Measurements from ENCODE around the gene FANCI. TPM values are rescaled to one million over a fixed set of nuclear protein-coding genes. Genes with fewer than 3 reads are reported as not detected.
A peak's percentile ranks its signal among the peaks of the same experiment; 100 is the strongest.

Gene FANCI
- total RNA-seq (2021; ENCODE audit: unreplicated experiment) (112 TPM), Bru-seq, nascent RNA (percentile 82 among the genes with signal in this experiment), BruChase-seq, experiment 1, labeled RNA remaining after a 6-hour chase (percentile 84 among the genes with signal in this experiment), BruChase-seq, experiment 2, labeled RNA remaining after a 2-hour chase (percentile 84 among the genes with signal in this experiment)
- polyA plus RNA-seq (2012), result 43.2 and 55.4 TPM in 2 replicates
- long read RNA-seq, full-length matches to known transcripts, result 16 of 135 reads
- long read RNA-seq, partial matches to known transcripts, result 24 of 135 reads
- long read RNA-seq, other reads (novel, unspliced or antisense), result 95 of 135 reads

DNA sequence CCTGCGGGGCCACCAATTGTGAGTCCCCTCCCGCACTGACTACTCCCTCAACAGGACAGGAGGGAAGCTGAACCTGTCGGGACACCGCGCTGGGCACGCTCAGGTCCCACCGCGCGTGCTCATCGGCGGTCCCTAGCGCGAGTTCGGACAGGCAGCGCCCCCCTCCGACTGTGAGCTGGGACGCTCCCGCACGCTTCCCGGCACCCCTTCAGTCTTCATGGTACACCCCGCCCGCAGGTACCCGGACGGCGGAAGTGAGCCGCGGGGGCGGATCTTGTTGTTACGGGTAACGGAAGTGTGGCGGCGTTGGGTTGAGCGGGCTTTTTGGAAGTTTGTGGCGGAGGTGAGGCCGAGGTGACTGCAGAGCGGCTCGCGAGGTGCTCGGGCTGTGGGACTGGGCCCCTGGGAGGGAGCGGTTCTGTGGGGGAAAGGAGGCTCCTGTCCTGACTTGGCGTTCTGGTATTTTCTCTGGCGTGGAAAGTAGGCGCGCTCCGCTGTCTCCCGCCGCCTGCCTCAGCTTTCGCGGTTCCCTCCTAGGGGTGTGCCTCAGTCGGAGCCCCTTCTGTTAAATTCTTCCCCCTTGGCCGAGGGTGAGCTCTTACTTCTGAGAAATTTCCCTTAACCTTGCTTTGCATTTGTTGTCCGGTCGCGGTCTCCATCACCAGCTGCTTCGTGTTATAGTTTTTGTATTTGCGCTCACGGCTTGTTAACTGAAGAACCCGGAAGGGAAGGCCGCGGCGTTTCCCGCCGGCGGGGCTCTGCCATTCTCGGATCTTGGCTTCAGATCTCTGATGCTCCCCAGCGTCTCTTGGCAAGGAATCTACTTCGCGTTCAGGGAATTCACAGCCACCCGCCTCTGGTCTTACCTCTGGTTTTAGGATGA is at the start of gene FANCI:
Gene FANCI (plus strand): TSS at position 289 of the 883 bp plus-strand sequence. CDS start 3,669 bp downstream, outside the sequence.
- Histone ChIP-seq H3K79me2 (ENCODE audit: insufficient read depth, low read length) (peaks cover 51% of the 10 kb centered on the region), H3K4me2 (ENCODE audit: low read length) (peak within 1 kb of the TSS; percentile 78), H3K9ac (ENCODE audit: low read length) (peak within 1 kb of the TSS; percentile 79), H3K4me3 (replicated peaks in 1 of 2; ENCODE audit: low read depth in 1 of 2, low read length in 2 of 2) (peak within 1 kb of the TSS; percentile 76 to 78), H3K4me1 (ENCODE audit: control insufficient read depth in 1 of 2, insufficient read depth in 2 of 2, low read length in 2 of 2) (peaks cover 4 to 17% of the 10 kb centered on the region in 2 experiments; a peak in 3 of 4 replicates), H3K27ac (ENCODE audit: low read depth, low read length) (peak within 1 kb of the TSS; percentile 79), H3K36me3 (ENCODE audit: control insufficient read depth in 1 of 2, insufficient read depth in 2 of 2, low read length in 2 of 2) (peaks cover 11 to 17% of the 10 kb centered on the region in 2 experiments), H2AFZ (ENCODE audit: low read depth, low read length, poor library complexity, severe bottlenecking) (peak within 1 kb of the TSS; percentile 56), H4K20me1 (ENCODE audit: insufficient read depth) (peaks cover 9% of the 10 kb centered on the region; the same call in 1 of the 2 replicates), H3K9me2 (ENCODE audit: insufficient read depth) (no peaks in the 10 kb centered on the region), H3K9me3 (ENCODE audit: control insufficient read depth in 1 of 2, insufficient read depth in 1 of 2, low read depth in 1 of 2, low read length in 2 of 2) (peaks cover 0 to 4% of the 10 kb centered on the region in 2 experiments; a peak in 1 of 4 replicates), H3K27me3 (ENCODE audit: insufficient read depth, low read length) (no peaks in the 10 kb centered on the region)
- DNase-seq (ENCODE audit: low read depth, low spot score) (peak; percentile 89), ATAC-seq (peak; percentile 94)
- intact Hi-C loops (cut with micrococcal nuclease), result loop anchor here (1.0 to 2.0 kb wide), 2 partner anchors 37 to 91 kb away; no protein-coding TSS in a partner anchor
- POLR2A ChIA-PET, result interaction anchor here (0.9 to 1.1 kb wide), 2 partner anchors 9 to 37 kb away, joined by 3 to 6 read pairs; no protein-coding TSS in a partner anchor
- TSS peak; percentile 72 for BruUV-seq (replicated peaks)
- CTCF ChIA-PET, result interaction anchor here (1.0 to 2.3 kb wide), 2 partner anchors 9 to 37 kb away, joined by 3 to 20 read pairs; no protein-coding TSS in a partner anchor
- RAD21 ChIA-PET (ENCODE audit: low non-redundant PET in 1 of 2, low total read pairs in 2 of 2, uncharacterized antibody in 2 of 2, unreplicated experiment in 2 of 2), result interaction anchor here (1.0 to 3.0 kb wide), 2 partner anchors 37 kb away, joined by 6 to 10 read pairs; no protein-coding TSS in a partner anchor
- TF ChIP-seq SP1 (IDR thresholded peaks at IDR 0.05; ENCODE audit: low read depth) (peak; percentile 52), FOSL1 (IDR thresholded peaks at IDR 0.05; ENCODE audit: low read depth) (no peak), ZNF274 (IDR thresholded peaks at IDR 0.05; ENCODE audit: low read depth, low read length) (no peak), ELF1 (IDR thresholded peaks at IDR 0.05; ENCODE audit: borderline replicate concordance, low read depth) (peak; percentile 57; the same call in 1 of the 2 replicates), TCF7L2 (IDR thresholded peaks at IDR 0.05; ENCODE audit: borderline replicate concordance, extremely low read depth, insufficient read depth, insufficient read length) (peak; percentile 65), CBX3 (IDR thresholded peaks at IDR 0.05; ENCODE audit: low read depth) (peak; percentile 94; the same call in 1 of the 2 replicates), EZH2 (IDR thresholded peaks at IDR 0.05) (no peak), POLR2AphosphoS5 (IDR thresholded peaks at IDR 0.05; ENCODE audit: low read depth, low read length) (peak; percentile 61), SIN3A (IDR thresholded peaks at IDR 0.05; ENCODE audit: low read depth) (peak; percentile 97), YY1 (IDR thresholded peaks at IDR 0.05; ENCODE audit: extremely low read depth, insufficient replicate concordance, low read depth, low read length) (peak; percentile 56)
- TF ChIP-seq, protein P1, sequence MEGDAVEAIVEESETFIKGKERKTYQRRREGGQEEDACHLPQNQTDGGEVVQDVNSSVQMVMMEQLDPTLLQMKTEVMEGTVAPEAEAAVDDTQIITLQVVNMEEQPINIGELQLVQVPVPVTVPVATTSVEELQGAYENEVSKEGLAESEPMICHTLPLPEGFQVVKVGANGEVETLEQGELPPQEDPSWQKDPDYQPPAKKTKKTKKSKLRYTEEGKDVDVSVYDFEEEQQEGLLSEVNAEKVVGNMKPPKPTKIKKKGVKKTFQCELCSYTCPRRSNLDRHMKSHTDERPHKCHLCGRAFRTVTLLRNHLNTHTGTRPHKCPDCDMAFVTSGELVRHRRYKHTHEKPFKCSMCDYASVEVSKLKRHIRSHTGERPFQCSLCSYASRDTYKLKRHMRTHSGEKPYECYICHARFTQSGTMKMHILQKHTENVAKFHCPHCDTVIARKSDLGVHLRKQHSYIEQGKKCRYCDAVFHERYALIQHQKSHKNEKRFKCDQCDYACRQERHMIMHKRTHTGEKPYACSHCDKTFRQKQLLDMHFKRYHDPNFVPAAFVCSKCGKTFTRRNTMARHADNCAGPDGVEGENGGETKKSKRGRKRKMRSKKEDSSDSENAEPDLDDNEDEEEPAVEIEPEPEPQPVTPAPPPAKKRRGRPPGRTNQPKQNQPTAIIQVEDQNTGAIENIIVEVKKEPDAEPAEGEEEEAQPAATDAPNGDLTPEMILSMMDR (IDR thresholded peaks at IDR 0.05 in 2 of 3, conservative IDR thresholded peaks at IDR 0.05 in 1 of 3; ENCODE audit: borderline replicate concordance in 1 of 3, insufficient read depth in 1 of 3, low read depth in 2 of 3, low read length in 2 of 3), result peak; percentile 48 to 71 (median 58); a peak in 4 of 6 replicates
- TF ChIP-seq, protein P2, sequence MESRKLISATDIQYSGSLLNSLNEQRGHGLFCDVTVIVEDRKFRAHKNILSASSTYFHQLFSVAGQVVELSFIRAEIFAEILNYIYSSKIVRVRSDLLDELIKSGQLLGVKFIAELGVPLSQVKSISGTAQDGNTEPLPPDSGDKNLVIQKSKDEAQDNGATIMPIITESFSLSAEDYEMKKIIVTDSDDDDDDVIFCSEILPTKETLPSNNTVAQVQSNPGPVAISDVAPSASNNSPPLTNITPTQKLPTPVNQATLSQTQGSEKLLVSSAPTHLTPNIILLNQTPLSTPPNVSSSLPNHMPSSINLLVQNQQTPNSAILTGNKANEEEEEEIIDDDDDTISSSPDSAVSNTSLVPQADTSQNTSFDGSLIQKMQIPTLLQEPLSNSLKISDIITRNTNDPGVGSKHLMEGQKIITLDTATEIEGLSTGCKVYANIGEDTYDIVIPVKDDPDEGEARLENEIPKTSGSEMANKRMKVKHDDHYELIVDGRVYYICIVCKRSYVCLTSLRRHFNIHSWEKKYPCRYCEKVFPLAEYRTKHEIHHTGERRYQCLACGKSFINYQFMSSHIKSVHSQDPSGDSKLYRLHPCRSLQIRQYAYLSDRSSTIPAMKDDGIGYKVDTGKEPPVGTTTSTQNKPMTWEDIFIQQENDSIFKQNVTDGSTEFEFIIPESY (IDR thresholded peaks at IDR 0.05; ENCODE audit: extremely low read depth, insufficient replicate concordance, low read length), result no peak
- TF ChIP-seq, protein P3, sequence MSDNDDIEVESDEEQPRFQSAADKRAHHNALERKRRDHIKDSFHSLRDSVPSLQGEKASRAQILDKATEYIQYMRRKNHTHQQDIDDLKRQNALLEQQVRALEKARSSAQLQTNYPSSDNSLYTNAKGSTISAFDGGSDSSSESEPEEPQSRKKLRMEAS (IDR thresholded peaks at IDR 0.05), result peak; percentile 96
- TF ChIP-seq, protein P4, sequence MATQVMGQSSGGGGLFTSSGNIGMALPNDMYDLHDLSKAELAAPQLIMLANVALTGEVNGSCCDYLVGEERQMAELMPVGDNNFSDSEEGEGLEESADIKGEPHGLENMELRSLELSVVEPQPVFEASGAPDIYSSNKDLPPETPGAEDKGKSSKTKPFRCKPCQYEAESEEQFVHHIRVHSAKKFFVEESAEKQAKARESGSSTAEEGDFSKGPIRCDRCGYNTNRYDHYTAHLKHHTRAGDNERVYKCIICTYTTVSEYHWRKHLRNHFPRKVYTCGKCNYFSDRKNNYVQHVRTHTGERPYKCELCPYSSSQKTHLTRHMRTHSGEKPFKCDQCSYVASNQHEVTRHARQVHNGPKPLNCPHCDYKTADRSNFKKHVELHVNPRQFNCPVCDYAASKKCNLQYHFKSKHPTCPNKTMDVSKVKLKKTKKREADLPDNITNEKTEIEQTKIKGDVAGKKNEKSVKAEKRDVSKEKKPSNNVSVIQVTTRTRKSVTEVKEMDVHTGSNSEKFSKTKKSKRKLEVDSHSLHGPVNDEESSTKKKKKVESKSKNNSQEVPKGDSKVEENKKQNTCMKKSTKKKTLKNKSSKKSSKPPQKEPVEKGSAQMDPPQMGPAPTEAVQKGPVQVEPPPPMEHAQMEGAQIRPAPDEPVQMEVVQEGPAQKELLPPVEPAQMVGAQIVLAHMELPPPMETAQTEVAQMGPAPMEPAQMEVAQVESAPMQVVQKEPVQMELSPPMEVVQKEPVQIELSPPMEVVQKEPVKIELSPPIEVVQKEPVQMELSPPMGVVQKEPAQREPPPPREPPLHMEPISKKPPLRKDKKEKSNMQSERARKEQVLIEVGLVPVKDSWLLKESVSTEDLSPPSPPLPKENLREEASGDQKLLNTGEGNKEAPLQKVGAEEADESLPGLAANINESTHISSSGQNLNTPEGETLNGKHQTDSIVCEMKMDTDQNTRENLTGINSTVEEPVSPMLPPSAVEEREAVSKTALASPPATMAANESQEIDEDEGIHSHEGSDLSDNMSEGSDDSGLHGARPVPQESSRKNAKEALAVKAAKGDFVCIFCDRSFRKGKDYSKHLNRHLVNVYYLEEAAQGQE (IDR thresholded peaks at IDR 0.05; ENCODE audit: low read depth), result no peak
